Anterior cingulate cortex (tissue), 58 donors: ENCODE results near the gene FAXDC2.
"Not testable (repeated sequence)": the region's sequence is repeated elsewhere in the genome, so short reads cannot be mapped to it uniquely, and the experiment has no call there.

Experiments used
- DNase-seq, 58 donors: peaks; one replicate each; lab custom pipeline; 2025; lab: John Stamatoyannopoulos, UW

The FAXDC2 gene

DNA sequence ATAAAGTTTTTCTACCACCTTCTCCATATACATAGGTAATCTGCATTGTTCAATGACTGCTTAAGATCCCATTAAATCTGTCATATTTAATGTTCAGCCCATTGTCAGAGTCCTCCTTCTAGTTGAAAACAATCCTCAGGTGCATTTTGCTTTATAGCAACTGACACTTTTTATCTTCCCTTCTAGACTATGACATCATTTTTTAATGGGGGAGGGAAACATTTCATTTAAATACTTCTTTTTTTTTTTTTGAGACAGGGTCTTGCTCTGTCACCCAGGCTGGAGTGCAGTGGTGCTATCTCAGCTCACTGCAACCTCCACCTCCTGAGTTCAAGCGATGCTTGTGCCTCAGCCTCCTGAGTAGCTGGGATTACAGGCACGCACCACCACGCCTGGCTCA, 17.6 kb downstream of the FAXDC2 start:
- not testable (repeated sequence) for DNase-seq

DNA sequence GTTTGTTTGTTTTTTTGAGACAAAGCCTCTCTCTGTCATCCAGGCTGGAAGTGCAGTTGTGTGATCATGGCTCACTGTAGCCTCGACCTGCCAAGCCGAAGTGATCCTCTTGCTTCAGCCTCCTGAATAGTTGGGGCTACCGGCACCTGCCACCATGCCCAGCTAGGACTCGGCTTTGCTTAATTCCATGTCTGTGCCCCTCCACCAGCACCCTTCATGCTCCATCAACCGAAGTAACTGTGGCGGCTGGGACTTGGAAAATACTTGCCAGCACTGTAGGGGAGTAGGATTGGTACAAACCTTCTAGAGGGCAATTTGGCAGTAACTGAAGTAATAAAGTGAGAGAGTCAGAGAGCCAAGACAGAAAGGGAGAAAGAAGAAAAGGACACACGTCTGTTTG, 19.0 kb downstream of the FAXDC2 start:
- DNase-seq: no peak

DNA sequence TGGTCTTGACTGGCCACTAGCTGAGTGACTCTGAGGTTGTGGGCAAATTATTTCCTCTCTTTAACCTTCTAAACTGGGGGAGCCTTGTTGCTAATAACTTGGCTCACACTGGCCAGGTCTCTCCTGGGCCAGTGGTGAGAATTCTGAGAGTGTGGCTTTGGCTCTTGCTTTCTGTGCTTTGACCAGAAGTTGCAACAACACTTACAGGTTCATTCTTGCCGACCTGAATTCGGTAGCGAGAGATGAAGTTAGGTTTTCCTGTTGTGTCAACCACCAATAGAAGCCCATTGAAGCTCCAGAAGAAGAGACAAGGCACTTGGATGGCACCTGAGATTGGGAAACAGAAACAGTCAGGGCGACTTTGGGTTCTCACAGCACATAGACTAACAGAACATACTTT, 19.8 kb downstream of the FAXDC2 start:
- no peak for DNase-seq

DNA sequence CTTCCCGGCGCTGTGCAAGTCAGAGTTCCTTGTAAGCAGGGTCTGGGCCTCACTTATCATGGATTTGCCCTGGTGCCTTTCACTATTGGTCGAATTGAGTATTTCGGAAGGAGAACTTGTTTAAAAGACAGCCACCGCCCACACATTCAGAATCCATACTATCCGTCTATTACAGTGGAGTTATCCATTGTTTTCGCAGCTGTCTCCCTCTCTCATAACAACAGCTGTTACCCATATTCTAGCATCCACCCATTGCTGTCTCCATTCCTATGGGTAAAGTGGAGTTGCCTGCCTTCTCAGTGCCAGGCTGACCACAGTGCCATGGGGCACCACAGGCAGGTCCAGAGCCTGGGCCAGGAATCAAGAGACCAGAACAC, 20.2 kb downstream of the FAXDC2 start:
- DNase-seq: no peak

DNA sequence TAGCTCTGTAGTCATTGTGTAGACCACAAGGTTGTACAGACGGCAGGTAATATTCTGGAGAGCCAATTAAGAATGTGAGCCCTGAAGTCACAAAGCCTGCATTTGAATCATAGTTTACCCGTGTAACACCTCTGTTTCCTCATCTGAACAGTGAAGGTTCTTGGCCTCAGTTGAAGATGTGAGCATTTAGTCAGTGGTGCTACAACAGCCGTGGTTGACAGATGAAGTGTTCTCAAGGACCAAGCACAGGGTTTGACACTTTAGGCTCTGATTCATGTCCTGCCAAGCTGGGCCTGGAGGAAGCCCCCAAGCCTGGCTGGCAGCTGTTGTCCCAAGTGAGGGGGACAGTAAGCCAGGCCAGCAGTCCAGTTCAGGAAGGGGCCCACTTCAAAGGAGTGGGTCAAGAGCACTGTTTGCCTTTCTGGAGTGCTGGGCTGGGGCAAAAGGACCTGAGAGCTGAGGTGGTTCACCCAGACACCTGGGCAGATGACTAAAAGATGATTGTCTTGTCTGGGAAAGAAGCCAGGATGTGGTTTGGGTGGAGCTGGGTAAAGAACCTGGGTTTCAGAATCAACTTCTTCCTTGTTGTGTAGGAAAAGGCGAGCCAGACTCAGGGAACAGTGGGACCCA, 20.7 kb downstream of the FAXDC2 start:
- DNase-seq: no peak

DNA sequence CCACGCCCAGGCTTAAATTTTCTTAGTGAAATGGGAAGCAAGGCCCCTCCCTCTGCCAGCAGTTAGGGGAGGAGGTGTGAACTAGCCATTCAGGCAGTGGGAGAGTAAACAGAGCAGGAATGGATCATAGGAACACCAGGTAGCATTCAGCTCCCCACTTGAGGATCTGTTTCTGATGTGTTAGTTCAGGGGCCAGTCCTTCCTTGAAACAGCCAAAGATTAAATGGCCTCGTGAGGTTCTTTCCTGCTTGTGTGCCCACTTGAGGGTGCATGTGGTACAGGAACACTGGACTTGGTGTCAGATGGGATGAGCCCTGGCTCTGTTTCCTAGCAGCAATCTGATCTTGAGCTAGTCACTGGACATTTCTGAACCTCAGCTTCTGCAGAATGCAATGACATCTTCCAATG, 21.2 kb downstream of the FAXDC2 start:
- DNase-seq: no peak

DNA sequence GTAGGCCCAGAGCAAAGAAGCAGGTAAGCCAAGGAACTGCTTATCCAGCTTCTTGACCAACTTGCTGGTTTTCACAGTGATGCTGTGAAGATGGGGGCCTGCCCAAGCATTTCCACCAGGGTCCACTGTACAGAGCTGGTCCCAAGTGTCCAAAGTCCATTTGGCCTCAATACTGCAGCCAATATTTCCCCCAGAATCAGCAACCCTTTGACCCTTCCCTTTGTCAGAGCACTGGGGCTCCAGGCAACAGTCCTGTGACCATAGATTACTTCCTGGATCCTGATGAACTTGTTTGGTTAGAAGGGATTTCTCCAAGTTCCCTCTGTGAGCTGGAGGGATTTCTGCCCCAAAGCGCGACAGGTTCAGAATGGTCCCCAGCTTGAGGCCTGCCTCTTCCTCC, 26.3 kb downstream of the FAXDC2 start:
- no peak for DNase-seq

DNA sequence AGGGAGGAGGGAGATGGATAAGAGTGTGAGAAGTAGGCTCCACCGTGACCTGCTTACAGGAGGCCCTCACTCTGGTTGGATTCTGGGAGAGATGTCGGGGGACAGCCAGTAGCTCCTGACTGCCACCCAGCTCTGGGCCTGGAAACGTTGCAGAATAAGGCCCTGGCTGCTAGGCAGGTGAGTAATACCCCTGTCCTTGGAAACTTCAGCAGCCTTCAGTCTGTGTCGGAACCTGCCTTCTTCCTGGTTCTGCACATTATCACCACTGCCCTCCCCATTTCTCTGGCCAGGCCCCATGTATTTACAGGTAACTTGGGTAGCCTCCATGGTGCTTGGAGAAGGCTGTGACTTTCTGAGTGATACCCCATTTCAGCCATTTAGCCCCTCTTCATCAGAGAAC, 26.8 kb downstream of the FAXDC2 start:
- DNase-seq: no peak

DNA sequence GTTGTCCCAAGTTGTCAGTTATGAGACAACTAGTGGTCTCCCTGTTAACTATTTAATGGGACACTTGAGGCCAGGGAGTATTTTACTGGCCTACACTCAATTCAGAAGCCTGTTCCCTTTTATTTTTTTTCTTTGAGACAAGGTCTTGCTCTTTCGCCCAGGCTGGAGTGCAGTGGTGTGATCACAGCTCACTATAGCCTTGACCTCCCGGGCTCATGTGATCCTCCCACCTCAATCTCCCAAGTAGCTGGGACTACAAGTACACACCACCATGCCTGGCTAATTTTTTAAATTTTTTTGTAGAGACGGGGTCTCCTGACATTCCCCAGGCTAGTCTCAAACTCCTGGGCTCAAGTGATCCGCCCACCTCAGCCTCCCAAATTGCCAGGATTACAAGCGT, 27.5 kb downstream of the FAXDC2 start:
- DNase-seq: not testable (repeated sequence)

DNA sequence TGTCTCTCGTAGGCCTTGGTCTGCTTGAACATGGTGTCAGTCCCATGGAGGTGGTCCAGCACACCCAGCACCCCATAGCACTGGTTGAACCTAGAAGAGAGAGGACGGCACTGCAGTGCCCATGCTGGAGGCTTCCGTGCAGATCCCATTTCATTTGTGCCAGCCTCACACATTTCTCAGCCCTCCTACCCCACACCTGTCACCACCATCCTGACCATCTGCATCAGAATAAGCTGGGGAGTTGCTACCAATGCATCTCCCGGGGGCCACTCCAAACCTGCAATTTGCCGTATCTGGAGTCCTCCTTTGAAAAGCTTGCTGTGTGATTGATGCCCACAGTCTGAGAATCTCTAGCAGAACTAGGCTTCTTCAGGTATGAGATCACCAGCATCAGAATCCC, 30.0 kb downstream of the FAXDC2 start:
- DNase-seq: peak in 14 of 58 donors; percentile 1 to 53 (median 14)

DNA sequence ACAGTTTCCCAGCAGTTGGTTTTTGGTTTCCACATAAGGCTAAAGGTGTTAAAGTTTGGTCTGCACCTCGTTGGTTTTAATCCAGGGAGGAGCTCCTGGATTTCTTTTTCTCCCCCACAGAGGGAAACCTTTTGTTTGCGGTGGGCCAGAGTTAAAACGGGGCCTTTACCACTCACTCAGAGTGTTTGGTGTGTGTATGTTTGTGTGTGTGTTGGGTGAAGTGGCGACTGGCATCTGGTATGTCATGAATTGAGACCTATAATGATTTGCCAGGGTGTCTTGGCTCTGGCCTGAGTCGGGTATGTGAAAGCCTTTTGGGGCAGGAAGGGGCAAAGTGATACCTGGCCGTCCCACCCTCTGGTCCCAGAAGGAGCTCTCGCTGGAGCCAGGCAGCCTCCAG, 30.9 kb downstream of the FAXDC2 start:
- no peak for DNase-seq

DNA sequence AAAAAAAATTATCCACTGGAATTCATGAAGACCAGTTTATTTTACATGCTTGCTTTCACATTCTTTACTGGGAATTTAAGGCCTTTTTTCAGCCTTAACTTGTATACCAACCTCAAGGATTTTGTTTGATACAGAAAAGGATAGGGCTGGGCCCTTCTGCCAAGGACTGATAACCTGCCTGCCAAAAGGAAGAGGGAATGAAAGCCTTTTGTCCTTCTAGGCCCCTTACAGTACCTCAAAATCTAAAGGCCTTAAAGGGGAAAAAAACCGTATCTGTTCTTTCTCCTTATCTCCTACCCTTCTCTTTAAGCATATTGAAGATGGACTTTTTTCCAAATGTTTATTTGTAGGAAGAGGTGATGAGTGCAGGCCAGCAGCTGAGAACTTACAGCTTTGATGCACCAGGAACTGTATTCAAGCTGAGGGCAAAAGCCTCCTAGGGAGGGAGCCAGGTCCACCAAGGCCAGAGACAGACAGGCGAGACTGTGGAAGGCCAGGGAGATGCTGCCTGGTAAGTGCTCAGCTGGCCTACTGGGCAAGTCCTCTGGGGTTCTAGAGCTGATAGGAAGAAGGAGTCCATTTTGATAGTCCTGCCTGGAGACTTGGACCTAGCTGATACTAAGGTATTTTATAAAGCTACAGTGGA, 31.8 kb downstream of the FAXDC2 start:
- no peak for DNase-seq

DNA sequence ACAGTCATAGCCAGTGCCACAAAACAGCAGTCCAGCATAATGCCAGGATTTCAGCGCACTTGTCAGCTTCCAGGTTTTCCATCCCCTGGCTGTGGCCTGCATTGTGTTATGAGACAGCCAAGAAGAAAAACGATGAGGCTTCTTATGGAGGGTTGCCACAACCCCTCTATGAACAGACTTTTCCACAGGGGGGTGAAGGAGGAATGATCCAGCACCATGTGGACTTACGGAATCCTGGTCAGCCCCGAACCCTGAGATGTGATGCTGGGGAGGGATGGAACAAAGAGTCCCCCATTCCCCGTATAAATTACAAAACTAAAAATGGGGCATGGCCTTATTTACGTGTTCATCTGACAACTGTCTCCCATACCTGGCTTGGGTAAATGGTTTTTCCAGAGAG, 32.6 kb downstream of the FAXDC2 start:
- no peak for DNase-seq

DNA sequence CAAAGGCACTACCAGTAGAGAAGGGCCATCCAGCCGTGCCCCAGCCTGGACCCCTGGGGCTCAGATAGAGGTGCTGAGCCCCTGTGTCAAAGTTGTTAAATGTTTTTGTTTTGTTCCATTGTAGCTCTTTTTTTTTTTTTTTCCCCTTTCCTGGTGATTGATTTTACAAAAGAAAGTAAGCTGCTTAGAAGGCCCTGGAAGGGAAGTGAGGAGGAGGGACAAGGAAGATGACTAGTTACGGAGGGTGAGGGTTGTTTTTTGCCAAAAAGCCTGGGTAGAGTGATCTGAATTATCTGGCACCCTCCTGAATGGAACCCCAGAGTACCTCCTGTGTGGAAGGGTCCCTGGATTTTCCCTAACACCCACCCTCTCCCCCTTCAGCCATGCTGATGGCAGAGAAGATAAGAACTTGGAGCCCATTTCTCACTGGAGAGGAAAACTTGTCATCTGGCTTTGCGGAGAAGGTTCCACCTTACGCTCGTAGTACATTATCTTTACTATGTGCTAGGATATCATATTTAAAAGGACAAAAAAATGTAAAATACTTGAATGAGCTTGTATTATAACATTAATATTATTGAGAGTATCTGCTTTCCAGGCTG, 33.4 kb downstream of the FAXDC2 start:
- DNase-seq: no peak

DNA sequence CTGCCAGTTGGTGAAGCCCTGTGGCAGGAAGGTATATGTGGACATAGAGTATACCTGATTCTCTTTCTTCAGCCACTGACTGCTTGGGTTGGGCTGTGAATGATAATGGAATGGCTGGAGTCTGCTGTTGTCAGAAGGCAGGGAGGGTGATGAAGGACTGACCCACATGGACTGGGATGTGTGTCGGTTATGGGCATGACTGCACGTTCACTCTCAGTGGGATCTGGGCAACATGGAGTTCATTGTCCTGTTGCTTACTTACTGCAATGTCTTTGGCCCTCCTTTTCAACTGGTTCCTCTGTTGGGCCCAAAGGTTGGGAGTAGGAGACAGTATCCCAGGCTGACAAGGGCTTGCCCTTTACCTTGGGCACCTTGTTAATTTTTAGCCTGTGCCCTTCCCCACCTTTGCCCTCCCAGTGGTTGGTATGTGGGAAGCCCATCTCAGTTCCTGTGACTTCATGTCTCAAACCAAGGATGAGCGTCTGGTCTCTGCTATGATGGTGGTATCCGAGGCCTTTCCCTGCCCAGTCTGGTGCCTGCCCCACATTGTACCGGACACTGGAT, 34.6 kb downstream of the FAXDC2 start:
- no peak for DNase-seq

DNA sequence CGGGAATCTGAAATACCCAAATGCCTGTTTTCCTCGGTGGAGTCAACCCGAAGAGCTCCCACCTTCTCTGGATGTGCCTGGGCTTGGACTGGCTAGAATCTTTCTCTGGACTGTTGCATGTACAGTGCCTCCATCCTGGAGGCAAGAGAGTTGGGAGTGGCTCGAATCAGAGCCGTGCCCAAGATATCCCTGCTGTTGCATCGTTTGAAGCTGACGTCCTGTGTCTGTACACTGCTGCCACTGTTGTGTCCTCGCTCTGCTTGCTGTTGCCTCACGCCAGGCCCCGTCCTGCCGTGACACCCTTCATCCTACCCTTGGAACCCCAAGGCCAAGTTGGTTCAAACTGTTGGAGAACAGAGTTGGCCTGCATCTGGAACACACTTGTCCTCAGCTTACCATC, 35.4 kb downstream of the FAXDC2 start:
- DNase-seq: no peak

DNA sequence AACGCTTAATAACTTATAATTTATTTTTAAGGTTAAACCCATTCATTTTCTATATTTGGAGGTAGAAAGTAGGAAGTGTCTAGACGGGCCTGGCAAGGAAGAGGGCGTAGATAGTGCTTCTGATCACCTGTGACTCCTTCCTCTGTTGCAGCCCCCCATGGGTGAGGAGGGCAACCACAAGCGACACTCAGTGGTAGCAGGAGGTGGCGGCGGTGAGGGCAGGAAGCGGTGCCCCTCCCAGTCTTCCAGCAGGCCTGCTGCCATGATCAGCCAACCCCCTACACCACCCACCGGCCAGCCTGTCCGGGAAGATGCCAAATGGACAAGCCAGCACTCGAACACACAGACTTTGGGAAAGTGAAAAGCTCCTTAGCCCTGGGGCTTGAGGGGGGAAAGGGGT, 36.7 kb downstream of the FAXDC2 start:
- DNase-seq: no peak

DNA sequence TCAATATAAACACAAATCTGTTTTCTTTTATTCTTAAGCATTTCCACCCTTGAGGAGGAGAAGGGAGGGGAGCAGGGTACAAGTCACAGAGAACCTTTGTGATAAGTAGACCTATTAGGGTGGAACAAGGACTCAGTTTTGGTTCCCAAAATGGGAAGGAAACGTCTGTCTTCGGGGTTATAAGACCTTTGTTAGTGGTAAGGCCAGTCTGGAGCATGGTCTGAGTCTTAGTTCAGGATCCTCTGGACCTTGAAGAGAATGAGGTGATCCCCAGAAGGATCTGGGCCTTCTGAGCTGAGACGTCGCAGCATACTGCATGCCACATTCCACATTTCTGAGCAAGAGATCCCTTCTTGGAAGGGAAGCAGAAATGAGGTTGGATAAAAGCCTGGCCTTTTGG, 37.2 kb downstream of the FAXDC2 start:
- DNase-seq: no peak

DNA sequence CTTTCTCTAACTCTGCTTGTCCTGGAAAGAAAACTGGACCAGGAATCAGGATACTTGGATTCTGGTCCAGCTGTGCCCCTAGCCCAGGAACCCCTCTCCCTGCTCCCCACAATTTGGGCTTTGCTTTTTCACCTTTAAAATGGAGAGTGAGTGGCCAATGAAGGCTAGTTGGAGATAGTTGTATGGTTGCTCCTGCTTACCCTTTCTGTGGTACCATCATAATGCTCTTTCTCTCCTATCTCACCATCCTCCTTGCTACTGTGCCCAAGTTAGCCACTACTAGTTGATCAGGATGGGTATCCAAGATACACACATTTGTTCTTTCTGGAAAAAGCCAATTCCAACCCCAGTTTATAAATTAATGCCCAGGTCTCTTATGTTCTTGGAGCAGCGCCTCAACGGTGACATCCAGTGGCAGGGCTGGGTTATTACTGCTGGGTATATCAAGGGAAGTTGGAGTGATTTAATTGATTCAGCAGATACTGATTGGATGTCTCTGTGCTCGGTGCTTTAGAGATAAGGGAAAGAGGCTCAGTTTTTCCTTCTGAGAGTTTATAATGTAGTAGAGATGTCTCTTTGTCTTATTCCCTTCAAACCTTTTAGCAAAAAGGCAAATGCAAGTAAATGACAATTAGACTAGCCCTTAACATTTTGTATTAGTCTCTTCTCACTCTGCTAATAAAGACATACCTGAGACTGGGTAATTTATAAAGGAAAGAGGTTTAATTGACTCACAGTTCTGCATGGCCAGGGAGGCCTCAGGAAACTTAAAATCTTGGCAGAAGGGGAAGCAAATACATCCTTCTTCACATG, 38.5 kb downstream of the FAXDC2 start:
- peak in 33 of 58 donors; percentile 4 to 55 (median 17) for DNase-seq

DNA sequence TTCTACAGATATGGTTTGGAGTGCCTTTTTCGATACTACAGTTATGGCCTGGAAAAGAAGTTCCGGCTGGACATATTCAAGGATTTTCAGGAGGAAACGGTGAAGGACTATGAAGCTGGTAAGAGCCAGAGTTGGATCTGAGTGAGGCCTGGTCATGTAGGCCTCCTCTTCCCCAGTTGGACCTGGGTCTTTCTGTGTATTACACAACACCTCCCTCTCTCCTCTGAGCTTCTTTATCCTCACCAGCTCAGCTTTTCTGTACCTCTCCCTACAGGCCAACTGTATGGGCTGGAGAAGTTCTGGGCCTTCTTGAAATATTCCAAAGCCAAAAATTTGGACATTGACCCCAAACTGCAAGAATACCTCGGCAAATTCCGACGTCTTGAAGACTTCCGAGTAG, 39.2 kb downstream of the FAXDC2 start:
- no peak for DNase-seq

DNA sequence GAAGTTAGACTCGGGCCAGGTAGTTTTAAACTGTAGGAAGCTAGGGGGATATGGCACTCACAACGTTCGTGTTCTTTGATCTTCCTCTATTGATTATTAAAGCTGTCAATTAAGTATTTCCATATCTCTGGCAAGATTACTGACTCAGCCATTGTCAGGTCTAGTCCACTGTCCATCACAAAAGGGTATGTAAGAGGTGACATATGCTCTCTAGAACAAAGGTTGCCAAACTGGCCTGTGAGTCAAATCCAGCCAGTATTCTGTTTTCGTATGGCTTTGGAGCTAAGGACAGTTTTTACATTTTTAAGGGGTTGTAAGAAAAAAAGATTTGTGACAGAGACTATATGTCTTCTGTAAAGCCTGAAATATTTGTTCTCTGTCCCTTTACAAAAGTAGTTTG, 44.2 kb downstream of the FAXDC2 start:
- no peak for DNase-seq
